ENCODE data around the gene COBLL1.

Gene COBLL1

GRCh38 chr2:164703915-164704706 lies 137.5 kb downstream of the COBLL1 start:
- FAIRE-seq = no peak
- DNase-seq (ENCODE audit: insufficient read length, low spot score) = no peak
- TF ChIP-seq CTCF (IDR thresholded peaks at IDR 0.05; ENCODE audit: insufficient read depth, missing control alignments) = no peak

- DNase-seq (ENCODE audit: insufficient read length, low spot score) = no peak
- TF ChIP-seq CTCF (IDR thresholded peaks at IDR 0.05; ENCODE audit: insufficient read depth, missing control alignments) = no peak
- FAIRE-seq = no peak
Observed at GRCh38 chr2:164701565-164701964, 140.1 kb downstream of the COBLL1 start.

- FAIRE-seq (no peak), DNase-seq (ENCODE audit: insufficient read length, low spot score) (no peak)
- no peak for TF ChIP-seq CTCF (IDR thresholded peaks at IDR 0.05; ENCODE audit: insufficient read depth, missing control alignments)
Observed at GRCh38 chr2:164700390-164700789, 141.2 kb downstream of the COBLL1 start.

GRCh38 chr2:164697688-164698461 lies 143.7 kb downstream of the COBLL1 start:
- peak; percentile 48 for TF ChIP-seq CTCF (IDR thresholded peaks at IDR 0.05; ENCODE audit: insufficient read depth, missing control alignments)
- FAIRE-seq = peak; percentile 86
- no peak for DNase-seq (ENCODE audit: insufficient read length, low spot score)

- no peak for TF ChIP-seq CTCF (IDR thresholded peaks at IDR 0.05; ENCODE audit: insufficient read depth, missing control alignments)
- DNase-seq (ENCODE audit: insufficient read length, low spot score) (no peak), FAIRE-seq (peak; percentile 25)
Observed at GRCh38 chr2:164696634-164697033, 145.0 kb downstream of the COBLL1 start.

GRCh38 chr2:164694275-164694695 lies 147.3 kb downstream of the COBLL1 start:
- no peak for TF ChIP-seq CTCF (IDR thresholded peaks at IDR 0.05; ENCODE audit: insufficient read depth, missing control alignments)
- FAIRE-seq (no peak), DNase-seq (ENCODE audit: insufficient read length, low spot score) (no peak)

GRCh38 chr2:164693834-164694233 lies 147.8 kb downstream of the COBLL1 start:
- no peak for TF ChIP-seq CTCF (IDR thresholded peaks at IDR 0.05; ENCODE audit: insufficient read depth, missing control alignments)
- FAIRE-seq (no peak), DNase-seq (ENCODE audit: insufficient read length, low spot score) (no peak)

Data from D721Med (cell line).